ENCODE results near the gene LZTS2. TPM values are rescaled to one million over a fixed set of nuclear protein-coding genes. Genes with fewer than 3 reads are reported as not detected.
"Not testable (repeated sequence)": the region's sequence is repeated elsewhere in the genome, so short reads cannot be mapped to it uniquely, and the experiment has no call there.

The LZTS2 gene, protein sequence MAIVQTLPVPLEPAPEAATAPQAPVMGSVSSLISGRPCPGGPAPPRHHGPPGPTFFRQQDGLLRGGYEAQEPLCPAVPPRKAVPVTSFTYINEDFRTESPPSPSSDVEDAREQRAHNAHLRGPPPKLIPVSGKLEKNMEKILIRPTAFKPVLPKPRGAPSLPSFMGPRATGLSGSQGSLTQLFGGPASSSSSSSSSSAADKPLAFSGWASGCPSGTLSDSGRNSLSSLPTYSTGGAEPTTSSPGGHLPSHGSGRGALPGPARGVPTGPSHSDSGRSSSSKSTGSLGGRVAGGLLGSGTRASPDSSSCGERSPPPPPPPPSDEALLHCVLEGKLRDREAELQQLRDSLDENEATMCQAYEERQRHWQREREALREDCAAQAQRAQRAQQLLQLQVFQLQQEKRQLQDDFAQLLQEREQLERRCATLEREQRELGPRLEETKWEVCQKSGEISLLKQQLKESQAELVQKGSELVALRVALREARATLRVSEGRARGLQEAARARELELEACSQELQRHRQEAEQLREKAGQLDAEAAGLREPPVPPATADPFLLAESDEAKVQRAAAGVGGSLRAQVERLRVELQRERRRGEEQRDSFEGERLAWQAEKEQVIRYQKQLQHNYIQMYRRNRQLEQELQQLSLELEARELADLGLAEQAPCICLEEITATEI
- 56.0 and 56.2 TPM in 2 replicates for total RNA-seq

DNA sequence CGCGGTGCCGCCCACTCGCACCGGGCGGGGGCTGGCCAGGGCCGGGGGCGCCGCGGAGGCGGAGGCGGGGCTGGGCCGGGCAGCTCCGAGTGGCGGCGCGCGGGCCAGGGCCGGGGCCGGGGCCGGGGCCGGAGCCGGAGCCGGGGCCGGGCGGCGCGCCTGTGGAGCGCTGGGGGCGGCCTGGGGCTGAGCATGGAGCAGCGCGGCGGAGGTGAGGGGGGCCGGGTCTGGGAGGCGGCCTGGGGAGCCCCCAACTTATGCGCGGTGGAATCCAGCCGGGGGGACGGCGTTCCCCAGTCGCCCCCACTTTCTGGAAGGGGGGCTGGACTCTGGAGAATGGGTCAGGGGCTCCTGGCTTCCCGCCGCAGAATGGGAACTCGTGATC is at the start of gene LZTS2:
Gene LZTS2, plus strand, starts transcription at position 67 of the 385 bp plus-strand sequence. CDS start 2,731 bp downstream, outside the sequence.
- no peak for DNase-seq (ENCODE audit: low read depth, low spot score)

DNA sequence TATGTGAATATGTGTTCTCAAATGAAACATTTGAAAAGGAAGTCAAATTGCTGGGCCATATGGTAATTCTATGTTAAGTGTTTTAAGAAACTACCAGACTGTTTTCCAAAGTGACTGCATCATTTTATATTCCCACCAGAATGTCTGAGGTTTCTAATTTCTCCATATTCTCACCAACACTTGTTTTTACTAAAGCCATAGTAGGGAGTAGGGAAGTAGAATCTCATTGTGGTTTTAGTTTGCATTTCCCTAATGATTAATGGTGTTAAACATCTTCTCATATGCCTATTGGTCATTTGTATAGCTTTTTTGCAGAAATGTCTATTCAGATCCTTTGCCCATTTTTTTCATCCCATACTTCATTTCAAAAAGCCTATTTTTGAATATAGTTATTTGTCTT is 39.4 kb upstream of the LZTS2 start:
- no peak for DNase-seq (ENCODE audit: low read depth, low spot score)

DNA sequence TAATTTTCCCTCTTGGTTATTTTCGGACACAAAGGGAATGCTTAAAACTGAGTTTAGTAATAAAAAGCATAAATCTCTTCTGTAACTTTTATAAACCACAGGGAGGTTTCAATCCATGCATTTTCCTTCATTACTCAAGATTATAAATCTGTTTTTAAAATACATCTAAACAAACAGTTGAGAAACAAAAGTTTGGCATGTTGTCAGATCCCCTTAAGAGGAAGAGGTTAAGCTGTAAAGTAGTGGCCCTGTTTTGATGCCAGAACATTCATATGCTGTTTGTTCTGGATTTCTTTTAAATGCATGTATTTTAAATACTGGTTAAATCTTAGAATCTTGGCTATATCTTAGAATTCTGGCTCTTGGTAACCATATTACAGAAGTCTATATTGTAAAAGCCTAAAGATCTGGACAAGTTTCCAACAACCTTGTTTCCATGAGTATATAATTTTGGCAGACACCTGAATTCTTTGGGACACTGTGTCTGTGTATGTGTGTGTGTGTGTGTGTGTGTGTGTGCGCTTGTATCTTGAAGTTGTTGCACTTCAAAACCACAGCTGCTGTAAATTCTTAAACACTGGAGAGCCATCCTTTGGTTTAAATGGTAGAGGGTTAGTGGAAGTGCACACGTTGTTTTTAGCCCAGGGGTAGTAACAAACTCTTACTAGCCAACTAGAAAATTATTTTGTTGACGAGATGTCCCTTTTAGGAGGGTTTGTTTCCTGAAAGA is 37.1 kb upstream of the LZTS2 start:
- no peak for DNase-seq (ENCODE audit: low read depth, low spot score)

DNA sequence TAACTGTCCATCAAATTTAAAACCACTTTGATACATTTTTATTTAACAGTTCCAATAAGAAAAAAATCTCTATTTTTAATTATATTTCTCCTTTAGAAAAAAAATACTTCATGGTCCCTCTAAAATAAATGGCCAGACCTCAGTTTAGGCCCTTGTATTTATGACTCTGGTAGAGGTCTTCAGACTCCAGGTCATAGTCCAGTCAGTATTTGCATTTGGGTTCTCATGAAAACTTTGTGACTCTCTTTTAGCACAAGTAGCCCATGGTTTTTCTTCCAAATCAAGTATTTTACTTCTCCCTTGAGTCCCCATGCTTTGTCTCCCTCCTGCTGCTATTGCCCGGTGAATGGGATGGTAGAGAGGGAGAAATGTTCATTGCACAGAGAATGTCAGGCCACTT is 35.8 kb upstream of the LZTS2 start:
- no peak for DNase-seq (ENCODE audit: low read depth, low spot score)

DNA sequence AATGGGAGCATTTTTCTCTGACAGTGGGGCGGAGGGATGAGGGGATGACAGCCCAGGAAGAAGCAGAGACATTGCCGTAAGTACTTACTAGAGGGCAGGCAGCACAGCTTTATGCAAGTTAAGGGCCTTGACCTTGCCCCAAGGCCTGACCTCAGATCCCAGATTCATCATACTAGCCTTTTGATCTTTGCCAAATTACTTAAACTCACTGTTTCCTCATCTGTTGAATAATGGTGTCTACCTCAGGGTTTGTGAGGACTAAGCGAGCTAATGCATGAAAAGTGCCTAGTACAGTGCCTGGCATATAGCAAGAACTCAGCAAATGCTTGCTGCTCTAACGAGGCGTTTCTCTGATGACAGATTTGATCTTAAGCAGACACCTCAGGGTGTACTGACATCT is 33.8 kb upstream of the LZTS2 start:
- no peak for DNase-seq (ENCODE audit: low read depth, low spot score)

DNA sequence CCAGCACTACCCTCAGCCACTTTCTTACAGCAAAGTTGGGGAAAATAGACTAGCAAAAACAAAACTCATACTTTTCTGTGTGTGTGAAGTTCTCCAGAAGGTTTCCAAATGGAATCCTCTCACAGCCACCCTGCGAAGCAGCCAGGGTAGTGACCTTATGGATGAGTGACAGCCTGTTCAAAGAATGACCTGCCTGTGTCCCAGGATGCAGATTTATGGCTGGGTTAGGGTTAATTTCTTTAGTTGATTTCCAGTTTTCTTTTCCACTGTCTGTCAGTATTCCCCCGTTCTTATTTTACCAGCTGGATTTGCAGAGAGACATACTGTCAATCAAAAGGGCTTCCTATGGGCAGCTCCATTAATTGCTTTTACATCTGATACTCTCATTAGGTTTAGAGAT is 32.7 kb upstream of the LZTS2 start:
- no peak for DNase-seq (ENCODE audit: low read depth, low spot score)

DNA sequence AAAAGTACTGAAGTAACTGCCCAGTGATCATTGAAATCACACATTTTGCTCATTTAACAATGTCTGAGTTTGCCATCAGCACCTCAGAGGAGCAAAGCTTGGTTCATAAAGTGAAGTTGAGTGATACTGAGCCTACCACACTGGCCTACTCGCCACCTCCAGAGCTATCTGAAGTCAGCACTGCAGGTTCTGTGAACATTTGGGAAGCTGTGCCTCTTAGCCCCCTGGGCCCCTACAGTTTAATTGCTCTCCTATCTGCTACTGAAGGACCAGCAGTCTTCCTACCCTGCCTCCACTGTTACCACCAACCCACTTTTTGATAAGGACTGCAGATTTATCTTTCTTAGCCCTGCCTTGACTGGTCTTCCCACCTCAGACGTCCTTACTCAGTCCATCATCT is 32.3 kb upstream of the LZTS2 start:
- DNase-seq (ENCODE audit: low read depth, low spot score): no peak

DNA sequence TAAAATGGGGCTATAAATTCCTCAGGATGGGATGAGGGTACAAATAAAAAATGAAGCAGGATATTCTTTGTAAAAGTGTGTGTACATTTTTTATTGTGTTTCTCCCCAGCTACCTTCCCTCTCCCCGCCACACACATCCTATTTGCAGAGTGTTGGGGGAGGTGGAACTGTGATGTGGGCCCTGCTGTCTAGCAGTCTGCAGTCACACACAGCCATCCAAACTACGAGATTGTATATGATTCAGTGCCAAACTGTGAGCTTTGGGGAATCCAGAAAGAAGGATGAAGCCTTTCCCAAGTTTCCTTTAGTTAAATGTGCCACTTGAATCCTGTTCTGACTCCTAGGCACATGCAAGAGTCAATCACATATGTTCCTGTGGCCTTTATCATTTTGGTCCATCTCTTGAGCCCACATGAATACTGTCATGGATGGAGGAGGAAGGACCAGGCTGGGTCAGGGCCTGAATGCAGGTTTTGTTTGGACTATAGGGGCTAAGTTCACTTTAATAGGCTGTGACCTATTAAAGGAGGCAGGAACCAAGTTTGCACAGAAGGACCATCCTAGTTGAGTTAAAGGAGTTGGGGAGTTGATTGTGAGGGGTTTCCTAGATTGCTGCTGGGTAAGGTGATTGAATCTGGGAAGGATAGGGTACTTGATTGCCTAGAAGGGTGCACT is 31.4 kb upstream of the LZTS2 start:
- DNase-seq (ENCODE audit: low read depth, low spot score): no peak

DNA sequence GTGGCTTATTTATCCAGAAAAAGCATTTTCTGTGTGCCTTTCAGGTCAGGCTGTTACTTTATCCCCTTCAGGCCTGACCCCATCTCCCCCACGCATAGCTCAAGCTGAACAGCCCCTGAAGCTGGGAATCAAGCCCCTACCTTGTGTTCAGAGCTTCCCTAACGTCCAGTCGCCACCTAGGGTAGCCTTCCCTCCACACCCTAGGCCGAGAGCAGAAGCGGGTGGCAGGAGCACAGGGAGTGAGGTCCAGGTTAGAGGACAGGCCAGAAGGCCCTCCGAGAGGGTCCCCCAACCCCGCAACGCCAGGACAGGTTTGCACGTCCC is 30.8 kb upstream of the LZTS2 start:
- no peak for DNase-seq (ENCODE audit: low read depth, low spot score)

DNA sequence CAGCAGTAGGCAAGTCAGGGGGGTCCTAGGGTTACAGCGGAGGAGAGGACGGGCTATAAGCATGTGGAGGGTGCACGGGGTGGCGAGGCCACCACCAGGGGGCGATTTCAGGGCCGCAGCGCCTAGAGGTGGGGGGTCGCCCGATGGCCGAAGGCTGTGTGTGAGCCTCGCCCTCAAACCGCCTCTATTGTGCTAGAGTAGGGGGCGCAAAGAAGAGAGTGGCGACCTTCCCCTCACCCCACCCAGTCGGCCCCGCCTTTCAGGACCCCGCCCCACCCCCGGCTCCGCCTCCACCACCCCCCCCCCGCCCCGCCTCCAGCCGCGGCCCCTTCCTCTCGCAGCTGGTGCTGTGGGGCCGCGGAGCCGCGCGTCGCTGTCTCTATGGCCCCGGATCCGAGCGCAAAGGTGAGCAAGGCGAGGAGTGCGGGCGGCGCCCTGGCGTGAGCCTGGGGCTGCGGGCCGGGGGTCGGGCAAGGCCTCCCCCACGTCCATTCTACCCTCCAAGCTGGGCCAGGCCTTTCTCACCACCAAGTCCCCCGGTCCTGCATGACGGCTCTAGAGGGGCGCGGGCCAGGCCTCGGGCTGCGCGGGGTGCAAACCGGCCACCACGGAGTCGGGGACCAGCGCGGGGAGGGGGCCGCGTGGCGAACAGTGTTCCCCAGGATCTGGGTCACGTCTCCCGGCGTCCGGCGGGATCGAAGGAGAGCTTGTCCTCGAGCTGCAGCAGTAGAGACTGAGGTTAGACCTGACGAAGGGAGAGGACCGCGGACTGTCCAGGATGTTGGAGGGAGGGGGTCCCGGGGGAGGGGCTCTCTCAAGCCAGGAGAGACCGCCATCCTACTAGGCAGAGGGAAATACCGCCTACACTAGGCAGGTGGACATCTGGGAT is 30.2 kb upstream of the LZTS2 start, which contains the start of gene SEMA4G:
Gene SEMA4G, plus strand, starts transcription at position 318 of the 889 bp plus-strand sequence. CDS start 3,409 bp downstream, outside the sequence.
- DNase-seq (ENCODE audit: low read depth, low spot score): no peak

DNA sequence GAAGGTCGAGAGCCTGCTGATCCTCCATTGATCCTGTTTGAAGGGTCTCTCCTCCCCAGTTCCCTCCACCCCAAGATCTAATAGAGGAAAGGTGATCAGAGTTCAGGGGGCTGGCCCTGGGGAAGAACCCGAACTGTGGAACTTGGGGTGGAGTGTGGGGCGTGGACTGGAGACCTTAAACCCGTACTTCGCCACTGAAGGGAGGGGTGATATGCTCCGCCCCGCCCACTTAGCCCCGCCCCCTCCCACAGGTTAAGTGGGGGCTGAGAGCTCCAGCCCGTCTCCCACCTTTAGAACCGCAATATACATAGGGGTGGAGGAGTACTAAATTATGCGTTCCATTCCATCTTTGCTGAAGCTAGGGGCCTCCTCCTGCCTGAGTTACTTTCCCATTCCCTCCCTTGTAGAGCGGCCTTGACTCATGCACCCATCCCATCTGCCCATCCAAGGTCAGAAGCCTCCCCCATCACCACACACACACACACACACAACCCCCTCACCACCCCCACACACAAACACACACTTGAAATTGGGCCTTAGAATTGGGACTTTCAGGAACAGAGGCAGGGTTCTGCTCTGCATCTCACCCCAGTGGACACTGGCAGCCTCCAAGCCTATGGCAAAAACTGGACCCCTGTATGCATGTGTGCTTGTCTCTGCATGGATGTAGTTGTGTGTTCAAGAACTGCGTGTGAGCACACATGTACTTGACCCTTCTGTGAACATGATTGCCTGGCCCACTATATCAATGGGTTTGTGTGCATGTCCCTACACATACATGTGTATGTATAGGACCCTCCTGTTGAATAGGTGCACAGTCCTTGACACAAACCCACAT is 29.3 kb upstream of the LZTS2 start:
- no peak for DNase-seq (ENCODE audit: low read depth, low spot score)

DNA sequence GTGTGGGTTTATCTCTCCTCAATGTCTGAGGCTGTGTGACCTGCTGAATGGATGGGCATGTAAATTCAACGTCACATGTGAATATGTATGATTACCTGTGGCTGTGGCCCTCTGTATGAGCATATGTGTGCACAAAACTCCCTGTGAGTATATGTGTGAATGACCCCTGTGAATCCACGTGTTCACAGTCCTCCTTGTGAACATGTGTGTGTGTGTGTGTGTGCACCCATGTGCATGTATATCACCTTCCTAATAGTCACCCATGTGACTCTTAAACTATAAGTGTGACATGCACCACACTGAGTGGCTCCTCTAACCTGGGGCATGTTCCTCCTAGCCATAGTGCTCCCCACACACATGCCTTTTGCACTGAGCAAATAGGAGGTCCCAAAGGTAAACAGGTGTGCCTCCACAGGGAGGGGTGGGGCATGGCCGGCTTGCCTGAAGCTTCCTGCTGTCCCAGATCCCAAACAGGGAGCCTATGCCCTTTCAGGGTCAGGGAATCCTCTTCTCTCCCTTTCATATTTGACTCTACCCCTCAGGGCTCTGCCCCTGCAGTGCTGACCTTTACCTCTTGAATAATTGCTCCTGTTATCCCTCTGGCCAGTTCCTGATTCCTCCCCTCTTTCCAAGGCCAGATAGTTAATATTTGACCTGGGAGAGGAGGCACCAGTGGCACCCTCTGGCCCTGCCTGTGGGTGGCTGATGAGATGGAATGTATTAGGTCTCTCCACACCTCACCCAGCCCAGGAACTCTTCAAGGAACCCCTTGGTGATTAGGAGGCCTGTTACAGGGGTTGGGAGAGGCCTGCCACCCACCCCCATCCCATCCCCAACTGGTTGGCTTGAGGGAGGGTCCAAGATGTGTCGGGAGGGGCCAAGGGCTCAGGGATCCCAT is 28.4 kb upstream of the LZTS2 start:
- DNase-seq (ENCODE audit: low read depth, low spot score): no peak

DNA sequence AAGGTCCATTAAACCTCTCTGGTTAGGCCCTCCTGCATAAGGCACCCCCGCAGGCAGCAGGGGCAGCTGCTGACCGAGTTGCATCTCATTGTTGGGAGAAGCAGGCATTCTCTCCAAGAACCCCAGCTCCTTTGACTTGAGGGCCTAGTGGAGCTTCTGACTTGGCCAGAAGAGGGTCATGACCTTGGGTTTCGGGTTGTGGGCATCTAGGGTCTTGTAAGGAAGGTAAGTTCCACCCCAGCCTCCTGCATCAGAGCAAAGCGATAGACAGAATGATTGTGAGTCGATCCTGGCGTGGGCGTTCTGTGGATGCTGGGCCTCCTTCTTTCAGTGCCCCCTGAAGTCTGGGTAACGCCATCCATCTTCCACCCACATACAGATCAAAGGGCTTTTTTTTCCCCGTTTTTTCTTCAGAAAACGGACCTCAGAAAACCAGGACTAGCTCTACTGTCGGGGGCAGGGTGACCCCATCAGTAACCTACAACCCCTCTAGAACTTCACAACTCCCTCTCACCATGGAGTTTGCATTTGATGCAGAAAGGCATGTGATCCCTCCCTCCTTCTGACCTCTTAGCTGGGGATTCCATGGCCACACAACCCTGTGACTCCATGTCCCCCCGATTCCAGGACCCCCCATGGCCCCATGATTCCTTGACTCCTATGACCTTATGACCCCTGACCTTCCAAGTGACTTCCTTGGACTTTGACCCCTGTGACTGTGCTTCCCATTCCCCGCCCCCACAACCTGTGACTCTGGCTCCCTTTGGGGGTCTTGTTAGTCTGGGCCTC is 27.3 kb upstream of the LZTS2 start:
- DNase-seq (ENCODE audit: low read depth, low spot score): no peak

DNA sequence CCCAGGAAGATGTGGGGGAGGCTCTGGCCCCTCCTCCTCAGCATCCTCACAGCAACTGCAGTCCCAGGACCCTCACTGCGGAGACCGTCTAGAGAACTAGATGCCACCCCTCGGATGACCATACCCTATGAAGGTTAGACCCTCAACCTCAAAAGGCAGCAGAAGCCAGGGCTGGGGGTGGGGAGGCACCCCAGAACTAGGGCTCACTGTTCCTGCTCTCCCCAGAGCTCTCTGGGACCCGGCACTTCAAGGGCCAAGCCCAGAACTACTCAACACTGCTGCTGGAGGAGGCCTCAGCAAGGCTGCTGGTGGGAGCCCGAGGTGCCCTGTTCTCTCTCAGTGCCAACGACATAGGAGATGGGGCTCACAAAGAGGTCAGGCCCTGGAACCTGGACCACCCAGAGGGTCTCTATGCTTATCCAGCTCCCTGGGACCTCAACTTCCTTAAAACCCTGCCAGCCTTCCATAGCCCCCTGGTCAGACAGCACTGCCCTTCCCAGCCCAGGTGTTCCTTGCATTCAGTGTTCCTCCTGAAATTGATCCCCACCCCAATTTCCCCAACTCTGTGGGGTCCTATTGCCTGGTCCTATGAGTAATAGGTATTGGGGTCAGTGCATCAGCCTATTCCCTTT is 26.6 kb upstream of the LZTS2 start:
- no peak for DNase-seq (ENCODE audit: low read depth, low spot score)

DNA sequence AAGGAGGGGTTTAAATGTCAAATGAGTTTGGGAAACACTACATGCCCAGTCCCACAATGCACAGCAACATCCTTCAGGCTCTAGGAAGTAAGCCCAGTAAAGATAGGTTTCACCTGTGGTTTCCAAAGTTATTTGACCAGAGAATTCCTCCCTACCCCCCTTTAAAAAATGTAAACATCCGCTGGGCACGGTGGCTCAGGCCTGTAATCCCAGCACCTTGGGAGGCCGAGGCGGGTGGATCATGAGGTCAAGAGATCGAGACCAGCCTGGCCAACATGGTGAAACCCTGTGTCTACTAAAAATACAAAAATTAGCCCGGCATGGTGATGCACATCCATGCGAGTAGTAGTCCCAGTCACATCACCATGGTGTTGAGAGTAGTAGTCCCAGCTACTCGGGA is 24.2 kb upstream of the LZTS2 start:
- DNase-seq (ENCODE audit: low read depth, low spot score): not testable (repeated sequence)

DNA sequence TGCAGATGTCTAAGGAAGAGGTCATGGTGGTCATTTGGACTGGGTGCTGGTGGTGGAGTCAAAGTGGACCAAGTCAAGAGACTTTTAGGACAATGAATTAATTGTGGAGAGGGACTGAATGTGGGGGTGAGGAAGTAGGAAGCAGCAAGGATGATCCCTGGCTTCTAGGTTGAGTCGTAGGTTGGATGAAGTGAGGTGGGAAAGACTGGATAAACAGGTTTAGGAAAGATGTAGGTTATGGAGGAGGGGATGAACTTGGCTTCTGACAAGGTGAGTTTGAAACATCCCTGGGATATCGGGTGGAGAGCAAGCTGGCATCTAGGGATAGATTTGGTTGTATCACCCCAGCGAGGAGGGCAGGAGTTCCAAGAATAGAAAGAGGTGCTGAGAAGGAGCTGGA is 22.7 kb upstream of the LZTS2 start:
- DNase-seq (ENCODE audit: low read depth, low spot score): no peak

DNA sequence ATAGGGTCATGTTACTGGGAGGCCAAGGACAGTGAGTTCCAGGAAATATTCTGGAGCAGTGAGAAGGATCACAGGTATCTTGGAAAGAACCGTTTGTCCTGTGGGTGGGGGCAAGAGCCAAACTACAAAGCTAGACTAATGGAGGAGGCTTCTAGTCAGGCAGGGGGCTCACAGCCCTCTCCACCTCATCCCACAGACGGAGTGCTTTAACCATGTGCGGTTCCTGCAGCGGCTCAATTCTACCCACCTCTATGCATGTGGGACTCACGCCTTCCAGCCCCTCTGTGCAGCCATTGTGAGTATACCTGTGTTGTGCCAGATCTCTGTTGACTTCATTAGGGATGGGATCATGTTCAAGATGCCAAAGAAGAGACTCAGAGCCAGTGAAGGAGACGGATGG is 22.2 kb upstream of the LZTS2 start:
- no peak for DNase-seq (ENCODE audit: low read depth, low spot score)

All from pulmonary artery endothelial cell (primary cell).